Osteoblast (primary cell): ENCODE measurements around the gene IKZF3. TPM values are rescaled to one million over a fixed set of nuclear protein-coding genes. Genes with fewer than 3 reads are reported as not detected.

Source experiments
- DNase-seq: peaks from one replicate; pipeline ENCODE4 v3.0.0; 2011; ENCODE audit warnings: low spot score, mixed read lengths; ENCODE audit not compliant: insufficient read length; ENCODE audit errors: missing footprints
- H2AFZ ChIP-seq: 2 replicates; pipeline ENCODE4 v1.6.0; 2011; ENCODE audit warnings: mild to moderate bottlenecking, low read length
- H3K27ac ChIP-seq: 2 replicates; pipeline ENCODE4 v1.5.1; 2011; ENCODE audit warnings: mild to moderate bottlenecking, low read depth, low read length, moderate library complexity
- H3K27me3 ChIP-seq: 2 replicates; pipeline ENCODE4 v1.6.0; 2012; ENCODE audit warnings: mild to moderate bottlenecking, control low read depth, inconsistent platforms, low read length, moderate library complexity; ENCODE audit not compliant: insufficient read depth
- H3K36me3 ChIP-seq: 2 replicates; pipeline ENCODE4 v1.5.1; 2011; ENCODE audit warnings: mild to moderate bottlenecking, low read length, control low read depth, moderate library complexity; ENCODE audit not compliant: insufficient read depth
- H3K4me1 ChIP-seq: 2 replicates; pipeline ENCODE4 v1.5.1; 2011; ENCODE audit warnings: mild to moderate bottlenecking, low read length, control low read depth, moderate library complexity; ENCODE audit not compliant: insufficient read depth
- H3K4me2 ChIP-seq: 2 replicates; pipeline ENCODE4 v1.6.0; 2011; ENCODE audit warnings: mild to moderate bottlenecking, low read length; ENCODE audit not compliant: insufficient read depth
- H3K4me3 ChIP-seq: fragments of 200-600 bp; sonication (generic); 3 replicates; pipeline ENCODE4 v1.5.1; 2012; ENCODE audit warnings: mild to moderate bottlenecking, low read length, inconsistent platforms; ENCODE audit not compliant: insufficient read depth
- H3K79me2 ChIP-seq: 2 replicates; pipeline ENCODE4 v1.6.0; 2012; ENCODE audit warnings: mild to moderate bottlenecking, low read length, control low read depth, inconsistent platforms; ENCODE audit not compliant: insufficient read depth
- H3K9me3 ChIP-seq: 2 replicates; pipeline ENCODE4 v1.5.1; 2011; ENCODE audit warnings: low read depth, low read length, control low read depth
- H4K20me1 ChIP-seq: 2 replicates; pipeline ENCODE4 v1.6.0; 2012; ENCODE audit warnings: mild to moderate bottlenecking, low read length, control low read depth; ENCODE audit not compliant: insufficient read depth
- total RNA-seq: library from RNA; depleted of rRNA; stranded (reverse); fragments of >200 nt; gene quantifications from 2 replicates; pipeline ENCODE4 v1.2.3, GENCODE V29; 2012
- TF ChIP-seq, protein P1 (sequence below): IDR thresholded peaks from 2 replicates; pipeline ENCODE4 v1.5.1; 2011; ENCODE audit warnings: mild to moderate bottlenecking, low read depth, low read length, moderate library complexity; ENCODE audit errors: extremely low read depth

Gene IKZF3
- total RNA-seq, 1 donor = not detected

DNA sequence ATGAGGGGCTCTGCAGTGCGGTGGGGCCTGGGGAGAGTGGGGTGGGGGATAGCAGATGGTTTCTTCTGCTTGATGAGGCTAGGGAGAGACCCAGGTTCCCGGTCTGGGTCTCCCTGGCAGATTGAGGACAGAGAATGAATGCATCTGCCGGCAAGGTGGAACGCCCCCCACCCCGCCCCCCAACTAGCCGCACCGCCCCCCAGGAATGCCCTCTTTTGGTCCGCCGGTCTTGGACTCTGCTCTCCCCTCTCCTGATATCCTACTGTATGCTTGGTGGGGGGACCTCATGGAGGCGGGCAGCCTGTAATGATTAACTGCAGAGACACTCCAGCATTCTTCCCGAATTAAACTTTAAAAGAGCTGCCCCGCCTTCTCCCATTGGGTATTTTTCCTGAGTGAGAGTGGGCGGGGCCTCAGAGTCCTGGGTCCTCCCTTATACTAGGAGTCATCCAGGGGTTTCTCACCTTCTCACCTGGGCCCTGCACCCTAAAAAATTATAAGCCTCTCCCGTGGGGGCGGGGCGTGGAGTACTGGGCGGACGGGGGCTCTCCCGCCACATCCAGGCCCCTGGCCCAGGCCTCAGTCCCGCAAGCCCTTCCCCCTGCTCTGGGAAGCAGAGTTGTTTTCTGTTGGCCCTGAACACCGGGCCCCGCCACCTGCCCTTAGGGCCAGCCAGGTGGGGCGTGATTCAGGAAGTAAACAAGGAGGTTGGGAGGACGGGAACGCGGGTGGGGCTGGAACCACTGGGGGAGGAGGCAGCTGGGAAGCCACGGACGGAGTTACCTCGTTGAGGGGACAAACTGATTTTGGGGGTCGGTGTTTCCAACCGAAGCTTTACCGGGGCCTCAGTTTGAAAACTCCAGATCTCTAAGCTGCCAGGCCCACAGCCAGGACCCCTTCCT is 124.9 kb downstream of the IKZF3 start:
- Histone ChIP-seq H4K20me1 (no peaks in the 10 kb centered on the region), H3K27ac (no peak overlapping the region), H2AFZ (peak overlapping the region; percentile 66), H3K79me2 (no peaks in the 10 kb centered on the region), H3K4me1 (peaks cover 19% of the 10 kb centered on the region), H3K36me3 (no peaks in the 10 kb centered on the region), H3K9me3 (no peaks in the 10 kb centered on the region), H3K27me3 (peaks cover 18% of the 10 kb centered on the region), H3K4me2 (peak overlapping the region; percentile 69), H3K4me3 (peak overlapping the region; percentile 55)
- peak; percentile 95 for DNase-seq
- TF ChIP-seq, protein P1, sequence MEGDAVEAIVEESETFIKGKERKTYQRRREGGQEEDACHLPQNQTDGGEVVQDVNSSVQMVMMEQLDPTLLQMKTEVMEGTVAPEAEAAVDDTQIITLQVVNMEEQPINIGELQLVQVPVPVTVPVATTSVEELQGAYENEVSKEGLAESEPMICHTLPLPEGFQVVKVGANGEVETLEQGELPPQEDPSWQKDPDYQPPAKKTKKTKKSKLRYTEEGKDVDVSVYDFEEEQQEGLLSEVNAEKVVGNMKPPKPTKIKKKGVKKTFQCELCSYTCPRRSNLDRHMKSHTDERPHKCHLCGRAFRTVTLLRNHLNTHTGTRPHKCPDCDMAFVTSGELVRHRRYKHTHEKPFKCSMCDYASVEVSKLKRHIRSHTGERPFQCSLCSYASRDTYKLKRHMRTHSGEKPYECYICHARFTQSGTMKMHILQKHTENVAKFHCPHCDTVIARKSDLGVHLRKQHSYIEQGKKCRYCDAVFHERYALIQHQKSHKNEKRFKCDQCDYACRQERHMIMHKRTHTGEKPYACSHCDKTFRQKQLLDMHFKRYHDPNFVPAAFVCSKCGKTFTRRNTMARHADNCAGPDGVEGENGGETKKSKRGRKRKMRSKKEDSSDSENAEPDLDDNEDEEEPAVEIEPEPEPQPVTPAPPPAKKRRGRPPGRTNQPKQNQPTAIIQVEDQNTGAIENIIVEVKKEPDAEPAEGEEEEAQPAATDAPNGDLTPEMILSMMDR = no peak

DNA sequence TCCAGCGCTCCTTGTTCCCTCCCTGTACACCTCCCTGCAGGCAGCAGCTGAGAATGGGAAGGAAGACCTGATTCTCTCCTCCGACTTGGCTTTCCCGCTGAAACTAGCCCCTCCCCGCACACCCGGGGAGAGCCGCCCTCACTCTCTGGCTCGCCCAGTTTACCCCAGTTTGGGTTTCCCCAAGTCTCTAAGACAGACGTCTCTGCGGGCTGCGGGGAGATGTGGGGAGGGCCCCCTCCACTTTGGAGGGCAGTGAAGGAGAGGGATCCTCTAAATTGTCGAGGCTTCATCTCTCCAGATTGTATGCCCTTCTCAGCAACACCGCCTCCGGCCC is 125.6 kb downstream of the IKZF3 start:
- Histone ChIP-seq H3K27ac (no peak overlapping the region), H3K79me2 (no peaks in the 10 kb centered on the region), H4K20me1 (no peaks in the 10 kb centered on the region), H3K27me3 (peaks cover 18% of the 10 kb centered on the region), H3K36me3 (no peaks in the 10 kb centered on the region), H2AFZ (peak overlapping the region; percentile 63), H3K4me3 (peak overlapping the region; percentile 55), H3K4me1 (peaks cover 19% of the 10 kb centered on the region), H3K9me3 (no peaks in the 10 kb centered on the region), H3K4me2 (peak overlapping the region; percentile 69)
- TF ChIP-seq, protein P1 = no peak
- DNase-seq = no peak

DNA sequence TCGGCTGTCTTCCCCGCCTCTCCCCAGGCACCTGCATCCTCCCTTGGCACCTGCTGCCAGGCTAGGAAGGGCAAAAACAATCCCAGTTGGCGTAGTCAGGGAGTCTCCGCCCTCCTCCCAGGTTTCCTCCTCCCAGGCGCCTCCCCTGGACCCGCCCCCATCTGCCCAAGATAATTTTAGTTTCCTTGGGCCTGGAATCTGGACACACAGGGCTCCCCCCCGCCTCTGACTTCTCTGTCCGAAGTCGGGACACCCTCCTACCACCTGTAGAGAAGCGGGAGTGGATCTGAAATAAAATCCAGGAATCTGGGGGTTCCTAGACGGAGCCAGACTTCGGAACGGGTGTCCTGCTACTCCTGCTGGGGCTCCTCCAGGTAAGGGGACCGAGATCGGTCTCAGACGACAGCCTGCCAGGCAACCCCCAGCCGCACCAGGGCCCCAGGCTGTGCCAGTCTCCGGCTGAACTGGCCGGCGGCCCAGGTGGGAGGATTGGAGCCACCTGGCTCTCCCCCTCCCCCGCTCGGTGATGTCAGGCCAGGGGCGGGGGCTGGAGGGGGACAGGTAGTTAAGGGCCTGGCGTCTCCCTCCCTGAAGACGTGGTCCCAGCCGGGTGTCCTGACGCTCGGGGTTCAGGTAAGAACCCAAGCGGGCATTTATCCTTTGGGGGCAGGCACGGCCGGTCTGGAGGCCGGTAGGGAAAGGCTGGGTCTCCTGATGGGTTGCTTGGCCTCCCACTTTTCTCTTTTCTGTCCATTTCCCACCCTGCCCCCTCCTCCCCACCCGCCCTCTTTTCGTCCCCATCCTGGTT is 126.1 kb downstream of the IKZF3 start, which contains the start of gene GRB7:
Gene GRB7 (plus strand): TSS at position 179 of the 808 bp plus-strand sequence. CDS start 4,364 bp downstream, outside the sequence.
- no peaks in the 10 kb centered on the region for H3K36me3 ChIP-seq
- no peaks in the 10 kb centered on the region for H3K9me3 ChIP-seq
- TF ChIP-seq, protein P1 = no peak
- peak within 1 kb of the TSS; percentile 55 for H3K4me3 ChIP-seq
- H3K27me3 ChIP-seq = peaks cover 18% of the 10 kb centered on the region
- peak; percentile 90 for DNase-seq
- H3K79me2 ChIP-seq = no peaks in the 10 kb centered on the region
- peak within 1 kb of the TSS; percentile 63 for H2AFZ ChIP-seq
- peaks cover 19% of the 10 kb centered on the region for H3K4me1 ChIP-seq
- H3K4me2 ChIP-seq = peak within 1 kb of the TSS; percentile 69
- no peak within 1 kb of the TSS for H3K27ac ChIP-seq
- no peaks in the 10 kb centered on the region for H4K20me1 ChIP-seq
